T-helper 2 cell treated with Interferon-gamma antibody and Interleukin-4, amounts not matched to agents 5 μg/mL and 100 μg/mL, for 36 hours (primary cell): ENCODE data around the gene CNTN1.

ENCODE experiments used
- DNase-seq: peaks from one replicate; pipeline ENCODE4 v3.0.0; 2021; ENCODE audit warnings: low spot score
- H3K27ac Mint-ChIP-seq: one replicate; pipeline ENCODE4 v1.8.0; 2021; ENCODE audit warnings: mild to moderate bottlenecking, mixed read lengths
- H3K27me3 Mint-ChIP-seq: one replicate; pipeline ENCODE4 v1.8.0; 2021; ENCODE audit warnings: low read depth, mixed read lengths
- H3K36me3 Mint-ChIP-seq: one replicate; pipeline ENCODE4 v1.8.0; 2021; ENCODE audit warnings: low read depth, mixed read lengths
- H3K4me1 Mint-ChIP-seq: one replicate; pipeline ENCODE4 v1.8.0; 2021; ENCODE audit warnings: low read depth, mixed read lengths
- H3K4me3 Mint-ChIP-seq: one replicate; pipeline ENCODE4 v1.8.0; 2022; ENCODE audit warnings: mild to moderate bottlenecking, moderate library complexity, mixed read lengths
- H3K9me3 Mint-ChIP-seq: one replicate; pipeline ENCODE4 v1.8.0; 2021; ENCODE audit warnings: mixed read lengths

Gene CNTN1

DNA sequence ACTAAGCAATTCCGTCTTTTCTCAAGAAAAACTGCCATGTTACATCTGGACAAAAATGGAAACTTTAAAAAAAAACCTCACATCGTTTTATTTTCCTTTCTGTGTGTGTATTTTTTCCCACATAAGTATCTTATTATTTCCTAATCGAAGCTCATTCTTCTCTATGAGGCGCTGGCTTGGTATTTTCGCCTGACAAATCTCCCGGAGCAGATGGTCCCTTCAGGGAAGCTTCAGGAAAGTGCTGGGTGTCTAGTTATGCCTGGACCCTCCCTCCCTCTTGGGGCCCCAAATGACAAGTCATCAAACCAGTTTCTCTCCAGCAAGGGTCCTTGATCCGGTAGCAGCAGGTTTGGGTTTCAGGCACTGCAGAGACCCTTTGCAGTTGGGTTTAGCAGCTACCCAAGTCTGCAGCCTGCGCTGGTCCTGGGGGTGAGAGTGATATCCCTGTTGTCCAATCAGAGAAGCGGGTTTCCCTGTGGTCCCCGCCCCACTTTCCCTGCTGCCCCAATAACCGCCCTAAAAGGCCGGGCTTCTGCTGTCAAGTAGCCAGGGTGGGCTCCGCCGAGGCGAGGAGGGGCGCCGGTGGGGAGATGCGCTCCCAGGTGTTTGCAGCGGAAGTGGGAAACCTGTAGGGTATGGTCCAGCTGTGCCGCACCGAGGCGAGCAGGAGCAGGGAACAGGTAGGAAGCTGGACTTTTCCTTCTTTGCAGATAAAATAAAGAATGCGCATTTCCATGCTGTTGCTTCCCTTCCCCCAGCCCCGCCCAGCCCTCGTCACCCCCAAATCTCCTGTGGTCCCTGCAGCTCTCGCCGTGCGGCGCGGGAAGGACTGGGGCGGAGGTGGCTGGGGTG, at the start of gene CNTN1:
Gene CNTN1, plus strand, starts transcription at position 527 of the 852 bp plus-strand sequence.
- H3K27ac Mint-ChIP-seq: no peak within 1 kb of the TSS
- H3K36me3 Mint-ChIP-seq: no peaks in the 10 kb centered on the region
- H3K4me1 Mint-ChIP-seq: no peaks in the 10 kb centered on the region
- H3K4me3 Mint-ChIP-seq: no peak within 1 kb of the TSS
- no peak for DNase-seq
- peaks cover 34% of the 10 kb centered on the region for H3K27me3 Mint-ChIP-seq
- no peaks in the 10 kb centered on the region for H3K9me3 Mint-ChIP-seq

DNA sequence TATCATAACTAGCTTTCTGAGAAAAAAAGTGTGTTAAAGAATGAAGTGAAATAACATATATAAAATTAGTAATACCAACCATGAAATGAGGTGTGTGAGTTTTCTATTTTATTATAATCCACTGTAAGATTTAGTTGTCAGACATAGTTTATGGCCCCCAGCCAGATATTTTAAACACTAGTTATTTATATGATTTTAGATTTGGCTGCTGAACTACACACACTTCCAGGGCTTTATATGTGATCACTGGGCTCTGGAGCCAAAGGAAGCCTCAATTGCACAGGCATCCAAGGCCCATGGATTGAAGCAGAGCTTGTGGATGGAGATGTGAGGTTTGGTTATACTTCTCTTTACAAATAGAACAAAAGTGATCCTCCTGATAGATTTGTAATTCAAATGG, 48.7 kb upstream of the CNTN1 start:
- H3K4me1 Mint-ChIP-seq: no peaks in the 10 kb centered on the region
- H3K36me3 Mint-ChIP-seq: no peaks in the 10 kb centered on the region
- DNase-seq: no peak
- H3K9me3 Mint-ChIP-seq: peaks cover 10% of the 10 kb centered on the region
- H3K27me3 Mint-ChIP-seq: no peaks in the 10 kb centered on the region
- H3K4me3 Mint-ChIP-seq: no peak overlapping the region
- H3K27ac Mint-ChIP-seq: no peak overlapping the region

DNA sequence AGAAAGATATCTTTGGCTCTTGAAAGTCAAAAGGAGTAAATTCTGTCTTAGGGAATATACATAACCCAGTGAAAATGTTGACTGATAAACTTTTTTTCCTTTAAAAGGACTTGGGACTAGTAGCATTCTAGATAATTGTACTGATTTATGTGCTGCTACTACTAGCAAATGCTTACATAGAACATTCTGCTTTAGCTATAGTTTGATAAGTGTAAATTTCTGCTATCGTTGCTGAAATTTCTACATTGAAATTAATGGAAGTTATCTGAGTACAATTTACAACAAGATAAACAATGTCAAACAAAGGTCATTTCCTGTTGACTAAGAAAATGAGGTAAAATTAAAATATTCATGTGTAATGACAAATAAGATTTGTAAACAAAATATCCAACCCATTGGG, 48.3 kb upstream of the CNTN1 start:
- Mint-ChIP-seq H3K4me1 (no peaks in the 10 kb centered on the region), H3K9me3 (peaks cover 10% of the 10 kb centered on the region), H3K27ac (no peak overlapping the region), H3K27me3 (no peaks in the 10 kb centered on the region), H3K36me3 (no peaks in the 10 kb centered on the region), H3K4me3 (no peak overlapping the region)
- no peak for DNase-seq

DNA sequence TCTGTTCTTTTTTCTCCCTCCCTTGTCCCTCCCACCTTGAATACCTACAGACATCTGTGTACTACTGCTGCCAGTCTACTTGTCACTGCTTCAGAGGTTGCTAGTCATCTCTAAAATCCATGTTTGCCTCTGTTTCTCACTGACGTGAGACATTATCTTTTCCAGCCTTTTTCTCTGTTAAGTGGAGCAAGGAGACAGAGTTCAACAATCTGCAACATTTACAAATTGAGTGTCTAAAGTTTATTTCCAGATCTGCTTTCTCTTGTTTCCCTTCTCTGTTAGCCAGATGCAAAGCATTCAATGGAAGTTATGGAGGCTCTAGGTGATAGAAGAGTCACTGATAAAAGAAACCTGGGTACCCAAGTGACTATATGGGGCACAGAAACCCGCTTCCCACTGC, 47.5 kb upstream of the CNTN1 start:
- no peaks in the 10 kb centered on the region for H3K36me3 Mint-ChIP-seq
- H3K4me3 Mint-ChIP-seq: no peak overlapping the region
- no peaks in the 10 kb centered on the region for H3K4me1 Mint-ChIP-seq
- H3K27ac Mint-ChIP-seq: no peak overlapping the region
- no peaks in the 10 kb centered on the region for H3K27me3 Mint-ChIP-seq
- peaks cover 6% of the 10 kb centered on the region for H3K9me3 Mint-ChIP-seq
- DNase-seq: no peak

DNA sequence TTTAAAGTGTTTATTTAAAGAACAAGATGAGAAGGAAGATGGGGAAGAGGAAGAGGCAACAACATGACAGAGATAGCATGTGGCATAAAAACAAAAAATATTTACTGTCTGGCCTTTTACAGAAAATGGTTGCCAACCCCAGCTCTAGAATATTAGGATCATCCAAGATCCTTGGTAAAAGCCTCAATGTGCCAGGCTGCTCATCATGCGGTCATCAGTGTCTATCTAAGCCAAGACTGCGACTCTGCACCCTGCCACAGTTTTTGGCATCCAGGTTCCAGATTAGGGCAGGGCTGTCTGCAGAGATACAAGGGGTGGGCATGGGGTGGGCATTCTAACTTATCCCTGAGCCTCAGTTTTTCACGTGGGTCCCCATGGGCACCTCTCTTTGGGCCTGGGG, 46.9 kb upstream of the CNTN1 start:
- DNase-seq: no peak
- Mint-ChIP-seq H3K27ac (no peak overlapping the region), H3K27me3 (no peaks in the 10 kb centered on the region), H3K9me3 (peaks cover 6% of the 10 kb centered on the region), H3K4me3 (no peak overlapping the region), H3K4me1 (no peaks in the 10 kb centered on the region), H3K36me3 (no peaks in the 10 kb centered on the region)

DNA sequence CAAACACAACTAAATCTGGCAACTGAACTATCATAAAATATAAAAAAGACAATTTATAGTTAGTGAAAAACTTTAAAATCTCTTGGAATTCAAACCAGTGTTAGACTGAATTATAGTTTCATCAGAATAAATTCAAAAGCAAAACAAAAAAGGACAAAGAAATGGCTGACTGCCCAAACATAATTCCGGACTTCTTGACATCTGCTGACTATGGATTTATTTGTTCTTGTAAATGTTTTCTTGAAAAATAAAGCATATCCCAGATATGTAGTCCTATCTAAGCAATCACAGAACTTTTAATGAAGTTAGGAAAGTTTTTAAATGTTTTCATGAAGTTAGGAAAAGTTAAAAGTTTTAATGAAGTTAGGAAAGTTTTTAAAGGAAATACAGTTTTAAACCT, 45.8 kb upstream of the CNTN1 start:
- peaks cover 6% of the 10 kb centered on the region for H3K9me3 Mint-ChIP-seq
- no peak for DNase-seq
- H3K4me3 Mint-ChIP-seq: no peak overlapping the region
- no peaks in the 10 kb centered on the region for H3K27me3 Mint-ChIP-seq
- H3K36me3 Mint-ChIP-seq: no peaks in the 10 kb centered on the region
- no peaks in the 10 kb centered on the region for H3K4me1 Mint-ChIP-seq
- no peak overlapping the region for H3K27ac Mint-ChIP-seq

DNA sequence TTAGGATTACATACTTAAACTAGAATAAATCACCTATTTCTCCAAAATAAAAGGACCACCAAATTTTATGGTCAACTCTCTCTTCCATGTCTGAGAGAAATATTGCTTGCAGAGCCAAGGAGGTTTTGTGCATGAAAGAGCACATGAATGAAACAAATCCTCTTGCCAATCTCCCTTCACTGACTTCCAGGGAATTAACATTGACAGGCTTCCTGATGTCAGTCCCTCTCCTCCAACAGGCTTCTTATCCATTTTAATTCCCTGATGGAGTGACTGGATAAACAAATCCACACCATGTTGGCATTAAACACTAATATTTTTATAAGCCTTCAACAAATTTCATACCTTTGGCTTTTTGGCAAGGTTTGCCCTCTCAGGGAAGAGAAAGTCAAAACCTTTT, 45.3 kb upstream of the CNTN1 start:
- H3K27ac Mint-ChIP-seq: no peak overlapping the region
- peaks cover under 1% of the 10 kb centered on the region for H3K9me3 Mint-ChIP-seq
- no peak overlapping the region for H3K4me3 Mint-ChIP-seq
- no peaks in the 10 kb centered on the region for H3K36me3 Mint-ChIP-seq
- no peaks in the 10 kb centered on the region for H3K4me1 Mint-ChIP-seq
- H3K27me3 Mint-ChIP-seq: no peaks in the 10 kb centered on the region
- DNase-seq: no peak

DNA sequence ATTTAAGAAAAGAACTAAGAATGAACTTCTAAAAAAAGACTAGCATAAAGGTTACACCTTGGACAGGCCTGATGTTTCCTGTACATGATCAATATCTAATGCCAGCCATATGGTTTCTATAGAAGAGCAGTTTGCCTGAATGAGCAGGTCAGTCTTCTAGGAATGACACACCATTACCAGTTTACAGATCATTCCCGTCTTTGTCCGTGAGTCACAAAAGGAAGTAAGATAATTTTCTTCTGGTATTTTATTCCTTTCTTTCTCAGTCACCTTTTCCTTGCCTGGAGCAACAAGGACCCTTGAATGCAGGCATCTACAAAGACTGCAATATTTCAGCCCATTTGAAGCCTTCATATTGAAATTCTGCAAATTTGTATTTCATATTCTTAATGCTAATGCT, 44.6 kb upstream of the CNTN1 start:
- no peaks in the 10 kb centered on the region for H3K36me3 Mint-ChIP-seq
- no peaks in the 10 kb centered on the region for H3K4me1 Mint-ChIP-seq
- H3K27ac Mint-ChIP-seq: no peak overlapping the region
- DNase-seq: no peak
- H3K9me3 Mint-ChIP-seq: no peaks in the 10 kb centered on the region
- H3K27me3 Mint-ChIP-seq: no peaks in the 10 kb centered on the region
- no peak overlapping the region for H3K4me3 Mint-ChIP-seq

DNA sequence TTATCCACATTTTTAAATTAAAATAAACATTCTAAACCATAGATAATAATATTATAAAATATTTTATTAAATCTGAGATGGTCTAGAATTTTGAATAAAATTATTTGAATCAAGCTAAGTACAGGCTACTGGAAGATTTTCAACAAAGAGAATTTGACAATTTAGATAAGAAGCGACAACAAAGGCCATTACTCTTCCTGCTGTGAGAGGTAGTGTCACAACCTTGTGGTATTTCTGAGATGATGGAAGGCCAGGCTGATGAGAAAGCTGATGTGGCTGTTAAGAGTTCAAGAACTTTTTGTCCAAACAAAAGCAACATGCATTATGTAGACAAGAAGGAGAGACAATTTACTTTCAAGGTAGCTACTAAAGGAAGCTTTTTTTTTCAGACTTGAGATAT, 43.7 kb upstream of the CNTN1 start:
- H3K27me3 Mint-ChIP-seq: no peaks in the 10 kb centered on the region
- H3K9me3 Mint-ChIP-seq: no peaks in the 10 kb centered on the region
- H3K4me3 Mint-ChIP-seq: no peak overlapping the region
- no peaks in the 10 kb centered on the region for H3K4me1 Mint-ChIP-seq
- H3K36me3 Mint-ChIP-seq: no peaks in the 10 kb centered on the region
- no peak overlapping the region for H3K27ac Mint-ChIP-seq
- DNase-seq: no peak

DNA sequence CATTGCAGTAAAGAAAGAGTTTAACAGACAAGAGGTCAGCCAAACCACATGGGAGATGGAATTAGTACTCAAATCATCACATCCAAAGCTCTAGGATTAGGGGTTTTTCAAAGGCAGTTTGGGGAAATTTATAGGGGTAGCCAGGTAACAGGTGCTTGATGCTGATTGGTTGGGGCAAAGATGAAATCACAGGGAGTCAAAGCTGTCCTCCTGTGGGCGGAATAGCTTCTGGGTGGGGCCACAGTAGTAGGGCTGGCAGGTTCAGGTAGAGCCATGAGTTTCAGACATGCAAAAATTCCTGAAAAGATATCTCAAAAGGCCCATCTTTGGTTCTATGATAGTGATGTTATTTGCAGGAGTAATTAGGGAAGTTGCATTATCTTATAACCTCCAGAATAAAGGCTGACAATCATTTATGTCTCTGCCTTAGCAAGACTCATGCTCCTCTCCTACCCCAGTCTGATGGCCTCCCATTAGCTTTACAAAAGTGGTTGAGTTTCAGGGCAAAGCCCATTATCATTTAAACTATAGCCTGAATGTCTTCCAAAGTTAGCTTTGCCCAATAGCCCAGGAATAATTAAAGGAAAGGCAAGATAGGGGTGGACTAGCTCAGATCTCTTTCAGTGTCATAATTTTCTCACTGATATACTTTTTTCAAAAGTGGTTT, 42.1 kb upstream of the CNTN1 start:
- DNase-seq: no peak
- H3K27ac Mint-ChIP-seq: no peak overlapping the region
- no peaks in the 10 kb centered on the region for H3K27me3 Mint-ChIP-seq
- H3K4me3 Mint-ChIP-seq: no peak overlapping the region
- H3K36me3 Mint-ChIP-seq: no peaks in the 10 kb centered on the region
- H3K9me3 Mint-ChIP-seq: no peaks in the 10 kb centered on the region
- H3K4me1 Mint-ChIP-seq: no peaks in the 10 kb centered on the region

DNA sequence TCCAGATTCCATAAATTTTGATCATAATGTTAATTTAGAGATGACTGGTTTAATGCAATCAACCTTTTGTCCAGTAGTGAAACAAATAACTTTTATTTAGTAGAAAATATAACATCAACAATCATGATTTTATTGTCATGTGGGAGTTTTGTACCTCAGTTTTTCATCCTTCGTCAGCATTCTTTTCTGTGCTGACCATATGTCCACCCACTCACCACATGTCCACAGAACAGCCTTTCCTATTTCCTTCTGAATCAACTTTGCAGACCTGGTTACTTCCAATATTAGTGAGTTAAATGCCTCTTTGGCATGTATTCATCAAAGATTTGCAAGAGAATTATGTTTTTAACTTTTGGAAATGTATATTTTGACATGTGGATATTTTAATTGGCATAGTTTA, 36.8 kb upstream of the CNTN1 start:
- no peak overlapping the region for H3K4me3 Mint-ChIP-seq
- H3K4me1 Mint-ChIP-seq: no peaks in the 10 kb centered on the region
- H3K36me3 Mint-ChIP-seq: no peaks in the 10 kb centered on the region
- no peak overlapping the region for H3K27ac Mint-ChIP-seq
- no peaks in the 10 kb centered on the region for H3K27me3 Mint-ChIP-seq
- H3K9me3 Mint-ChIP-seq: no peaks in the 10 kb centered on the region
- no peak for DNase-seq

DNA sequence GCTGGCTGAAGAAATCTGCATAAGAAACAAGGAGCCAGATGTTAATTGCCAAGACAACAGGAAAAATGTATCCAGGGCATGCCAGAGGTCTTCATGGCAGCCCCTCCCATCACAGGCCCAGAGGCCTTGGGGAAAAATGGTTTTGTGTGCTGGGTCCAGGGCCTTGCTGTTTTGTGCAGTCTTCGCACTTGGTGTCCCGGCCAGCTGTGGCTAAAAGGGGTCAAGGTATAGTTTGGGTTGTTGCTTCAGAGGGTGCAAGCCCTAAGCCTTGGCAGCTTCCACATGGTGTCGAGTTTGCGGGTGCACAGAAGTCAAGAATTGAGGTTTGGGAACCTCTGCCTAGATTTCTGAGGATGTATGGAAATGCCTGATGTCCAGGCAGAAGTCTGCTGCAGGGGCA, 29.9 kb upstream of the CNTN1 start:
- no peaks in the 10 kb centered on the region for H3K4me1 Mint-ChIP-seq
- no peak overlapping the region for H3K4me3 Mint-ChIP-seq
- H3K9me3 Mint-ChIP-seq: no peaks in the 10 kb centered on the region
- H3K27me3 Mint-ChIP-seq: no peaks in the 10 kb centered on the region
- no peak overlapping the region for H3K27ac Mint-ChIP-seq
- H3K36me3 Mint-ChIP-seq: no peaks in the 10 kb centered on the region
- no peak for DNase-seq

DNA sequence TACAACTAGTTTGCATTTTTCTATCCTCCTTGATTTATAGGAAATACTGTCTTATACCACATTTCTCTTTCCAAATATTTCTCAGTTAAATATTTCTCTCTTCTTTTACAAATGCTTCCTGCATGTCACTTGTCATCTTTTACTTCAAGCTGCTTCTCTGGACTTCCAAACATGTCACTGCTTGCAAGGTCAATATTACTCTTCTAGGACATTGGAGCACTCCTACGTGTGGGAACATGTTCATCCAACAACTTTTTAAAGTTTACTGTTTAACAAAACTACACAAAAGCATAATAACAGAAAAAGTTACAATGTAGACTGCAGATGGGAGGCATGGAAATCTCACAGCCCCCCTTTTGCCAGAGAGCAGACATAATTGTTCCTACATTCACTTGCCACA, 28.5 kb upstream of the CNTN1 start:
- H3K9me3 Mint-ChIP-seq: no peaks in the 10 kb centered on the region
- H3K27ac Mint-ChIP-seq: no peak overlapping the region
- no peaks in the 10 kb centered on the region for H3K27me3 Mint-ChIP-seq
- no peak for DNase-seq
- H3K4me1 Mint-ChIP-seq: no peaks in the 10 kb centered on the region
- no peak overlapping the region for H3K4me3 Mint-ChIP-seq
- H3K36me3 Mint-ChIP-seq: no peaks in the 10 kb centered on the region

DNA sequence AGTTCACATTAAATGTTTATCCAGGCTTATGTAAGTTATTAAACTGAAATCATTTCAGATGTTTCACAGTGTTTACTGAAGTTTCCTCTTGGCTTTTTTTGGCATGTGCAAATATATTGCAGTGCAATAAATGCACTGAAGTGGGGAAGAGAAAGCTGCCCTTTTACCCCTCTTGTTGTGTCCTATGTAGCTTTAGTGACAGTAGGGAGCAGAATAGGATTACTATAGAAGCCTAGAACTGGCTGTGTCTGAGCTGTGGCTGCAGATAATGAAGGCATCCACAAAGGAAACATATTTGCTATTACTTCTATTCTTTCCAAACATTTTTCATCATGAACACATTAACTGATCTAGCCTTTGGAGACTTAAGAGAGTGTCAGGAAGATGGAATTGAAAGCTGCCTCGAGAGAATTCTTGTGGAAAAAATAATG, 24.1 kb upstream of the CNTN1 start:
- H3K4me3 Mint-ChIP-seq: no peak overlapping the region
- no peaks in the 10 kb centered on the region for H3K36me3 Mint-ChIP-seq
- H3K27me3 Mint-ChIP-seq: no peaks in the 10 kb centered on the region
- DNase-seq: no peak
- no peak overlapping the region for H3K27ac Mint-ChIP-seq
- H3K9me3 Mint-ChIP-seq: no peaks in the 10 kb centered on the region
- no peaks in the 10 kb centered on the region for H3K4me1 Mint-ChIP-seq
